DMS153 (cell line): ENCODE data around the gene OR2B6.
A peak's percentile ranks its signal among the peaks of the same experiment; 100 is the strongest.

ENCODE experiments used
- DNase-seq: peaks from one replicate; lab custom pipeline; 2025; lab: John Stamatoyannopoulos, UW

Gene OR2B6

GRCh38 chr6:28000351-28001045 is 43.5 kb downstream of the OR2B6 start:
- DNase-seq: no peak

GRCh38 chr6:28001351-28001750 is 44.3 kb downstream of the OR2B6 start:
- no peak for DNase-seq

GRCh38 chr6:28001751-28002150 is 44.7 kb downstream of the OR2B6 start:
- no peak for DNase-seq

GRCh38 chr6:28002161-28002560 is 45.1 kb downstream of the OR2B6 start:
- DNase-seq: no peak

GRCh38 chr6:28003059-28003458 is 46.0 kb downstream of the OR2B6 start:
- peak; percentile 22 for DNase-seq

- no peak for DNase-seq
Measured at GRCh38 chr6:28003661-28004060, 46.6 kb downstream of the OR2B6 start.

- no peak for DNase-seq
Measured at GRCh38 chr6:28004350-28005151, 47.5 kb downstream of the OR2B6 start.

GRCh38 chr6:28005152-28005890 is 48.3 kb downstream of the OR2B6 start:
- no peak for DNase-seq

- DNase-seq: no peak
Measured at GRCh38 chr6:28005975-28006374, 48.9 kb downstream of the OR2B6 start.
